Mesendoderm (in vitro differentiated cells): Measurements from ENCODE around the gene NDST1.
"Not testable (repeated sequence)": the region's sequence is repeated elsewhere in the genome, so short reads cannot be mapped to it uniquely, and the experiment has no call there.

Source experiments
- DNase-seq: peaks from one replicate; pipeline ENCODE4 v3.0.0; 2013
- H2AK5ac ChIP-seq: 2 replicates; pipeline ENCODE4 v1.6.1; 2013; ENCODE audit warnings: low read length, inconsistent platforms
- H2BK120ac ChIP-seq: 2 replicates; pipeline ENCODE4 v1.6.1; 2013; ENCODE audit warnings: low read depth, mild to moderate bottlenecking, low read length, moderate library complexity, mixed read lengths
- H2BK15ac ChIP-seq: replicated peaks from 2 replicates; pipeline ENCODE4 v1.6.1; 2013; ENCODE audit warnings: low read depth, mild to moderate bottlenecking, moderate library complexity
- H2BK5ac ChIP-seq: 2 replicates; pipeline ENCODE4 v1.6.1; 2013; ENCODE audit warnings: low read length, inconsistent platforms
- H3K18ac ChIP-seq: 2 replicates; pipeline ENCODE4 v1.6.1; 2013; ENCODE audit warnings: mild to moderate bottlenecking, low read length, mixed read lengths
- H3K23ac ChIP-seq: one replicate; pipeline ENCODE4 v1.6.1; 2013; ENCODE audit warnings: low read length
- H3K27ac ChIP-seq: 2 replicates; pipeline ENCODE4 v1.5.1; 2013; ENCODE audit warnings: low read depth, mild to moderate bottlenecking, inconsistent platforms, low read length, moderate library complexity
- H3K27me3 ChIP-seq: 2 replicates; pipeline ENCODE4 v1.6.1; 2013; ENCODE audit warnings: low read length, control low read depth, mild to moderate bottlenecking, inconsistent platforms; ENCODE audit not compliant: insufficient read depth, poor library complexity
- H3K36me3 ChIP-seq: 2 replicates; pipeline ENCODE4 v1.6.1; 2013; ENCODE audit warnings: low read length, inconsistent platforms; ENCODE audit not compliant: control insufficient read depth, insufficient read depth
- H3K4ac ChIP-seq: one replicate; pipeline ENCODE4 v1.6.1; 2013; ENCODE audit warnings: low read depth, mild to moderate bottlenecking, low read length, moderate library complexity
- H3K4me1 ChIP-seq: 2 replicates; pipeline ENCODE4 v1.6.1; 2013; ENCODE audit warnings: low read depth, low read length, inconsistent platforms; ENCODE audit not compliant: control insufficient read depth
- H3K4me2 ChIP-seq: 2 replicates; pipeline ENCODE4 v1.6.1; 2013; ENCODE audit warnings: low read length
- H3K4me3 ChIP-seq: 2 replicates; pipeline ENCODE4 v1.5.1; 2013; ENCODE audit warnings: mild to moderate bottlenecking, low read length
- H3K56ac ChIP-seq: one replicate; pipeline ENCODE4 v1.6.1; 2013; ENCODE audit warnings: low read length
- H3K79me1 ChIP-seq: 2 replicates; pipeline ENCODE4 v1.6.1; 2013; ENCODE audit warnings: low read length, inconsistent platforms
- H3K79me2 ChIP-seq: 2 replicates; pipeline ENCODE4 v1.6.1; 2013; ENCODE audit warnings: mild to moderate bottlenecking, low read length; ENCODE audit not compliant: control insufficient read depth, insufficient read depth
- H3K9ac ChIP-seq: 2 replicates; pipeline ENCODE4 v1.6.1; 2013; ENCODE audit warnings: low read length, inconsistent platforms
- H4K5ac ChIP-seq: one replicate; pipeline ENCODE4 v1.6.1; 2013; ENCODE audit warnings: low read length
- H4K8ac ChIP-seq: one replicate; pipeline ENCODE4 v1.6.1; 2013; ENCODE audit warnings: low read depth, mild to moderate bottlenecking, control low read depth, low read length, moderate library complexity
- WGBS: extraction: QIAGEN DNeasy Blood & Tissue Kit; methylation state at CpG from one replicate; pipeline ENCODE4 v1.1.7; 2013; ENCODE audit warnings: low lambda C conversion rate, missing lambda C conversion rate; ENCODE audit not compliant: insufficient coverage; ENCODE audit errors: extremely low coverage; 5-methylcytosine and 5-hydroxymethylcytosine counted together

Gene NDST1

GRCh38 chr5:150465927-150466326, 42.0 kb upstream of the NDST1 start:
- no peaks in the 10 kb centered on the region for H3K79me1 ChIP-seq
- peaks cover 9% of the 10 kb centered on the region for H3K4me1 ChIP-seq
- no CpG with 5 or more reads among the region's 8 CpGs for WGBS
- H3K27me3 ChIP-seq, result no peaks in the 10 kb centered on the region
- H3K36me3 ChIP-seq, result no peaks in the 10 kb centered on the region
- H3K79me2 ChIP-seq, result no peaks in the 10 kb centered on the region
- H3K9ac ChIP-seq, result no peak overlapping the region
- peak overlapping the region; percentile 60 for H3K56ac ChIP-seq
- no peak overlapping the region for H2BK120ac ChIP-seq
- no peak overlapping the region for H4K8ac ChIP-seq
- H3K23ac ChIP-seq, result no peak overlapping the region
- H3K18ac ChIP-seq, result no peak overlapping the region
- H3K4ac ChIP-seq, result no peak overlapping the region
- no peak overlapping the region for H3K27ac ChIP-seq
- no peak overlapping the region for H3K4me3 ChIP-seq
- no peak overlapping the region for H2BK15ac ChIP-seq
- DNase-seq, result no peak
- H3K4me2 ChIP-seq, result no peak overlapping the region
- H4K5ac ChIP-seq, result no peak overlapping the region
- H2AK5ac ChIP-seq, result peak overlapping the region; percentile 9
- H2BK5ac ChIP-seq, result no peak overlapping the region

GRCh38 chr5:150468206-150468605, 39.7 kb upstream of the NDST1 start:
- no peak overlapping the region for H2BK120ac ChIP-seq
- H3K56ac ChIP-seq, result no peak overlapping the region
- H3K23ac ChIP-seq, result no peak overlapping the region
- no peaks in the 10 kb centered on the region for H3K79me2 ChIP-seq
- H3K79me1 ChIP-seq, result no peaks in the 10 kb centered on the region
- no CpG with 5 or more reads among the region's 4 CpGs for WGBS
- H2BK15ac ChIP-seq, result no peak overlapping the region
- H3K9ac ChIP-seq, result no peak overlapping the region
- DNase-seq, result no peak
- no peak overlapping the region for H2AK5ac ChIP-seq
- no peak overlapping the region for H3K18ac ChIP-seq
- H3K4me3 ChIP-seq, result no peak overlapping the region
- no peaks in the 10 kb centered on the region for H3K36me3 ChIP-seq
- H4K8ac ChIP-seq, result no peak overlapping the region
- no peak overlapping the region for H3K4ac ChIP-seq
- no peak overlapping the region for H2BK5ac ChIP-seq
- no peak overlapping the region for H4K5ac ChIP-seq
- H3K27me3 ChIP-seq, result no peaks in the 10 kb centered on the region
- no peak overlapping the region for H3K27ac ChIP-seq
- peaks cover 2% of the 10 kb centered on the region for H3K4me1 ChIP-seq
- no peak overlapping the region for H3K4me2 ChIP-seq

GRCh38 chr5:150469718-150470469, 38.0 kb upstream of the NDST1 start:
- Histone ChIP-seq H3K79me2 (no peaks in the 10 kb centered on the region), H2BK5ac (no peak overlapping the region), H3K4me2 (no peak overlapping the region), H4K8ac (no peak overlapping the region), H3K4me3 (no peak overlapping the region), H2BK120ac (no peak overlapping the region), H3K36me3 (no peaks in the 10 kb centered on the region), H3K27ac (no peak overlapping the region), H3K9ac (no peak overlapping the region), H3K27me3 (no peaks in the 10 kb centered on the region), H3K4me1 (no peaks in the 10 kb centered on the region), H3K23ac (no peak overlapping the region), H3K4ac (no peak overlapping the region), H3K56ac (no peak overlapping the region), H4K5ac (no peak overlapping the region), H3K79me1 (no peaks in the 10 kb centered on the region), H3K18ac (no peak overlapping the region), H2BK15ac (no peak overlapping the region), H2AK5ac (no peak overlapping the region)
- no CpG with 5 or more reads among the region's 6 CpGs for WGBS
- peak; percentile 67 for DNase-seq

- no peak overlapping the region for H2BK120ac ChIP-seq
Measured at GRCh38 chr5:150473673-150474358, 34.1 kb upstream of the NDST1 start.

GRCh38 chr5:150476568-150476967, 31.4 kb upstream of the NDST1 start:
- not testable (repeated sequence) for H3K4me1 ChIP-seq, H4K8ac ChIP-seq, H3K18ac ChIP-seq, H3K9ac ChIP-seq, H3K23ac ChIP-seq, H3K79me1 ChIP-seq, H3K27me3 ChIP-seq, H3K27ac ChIP-seq, H3K4me3 ChIP-seq, H3K56ac ChIP-seq, H4K5ac ChIP-seq, H3K4me2 ChIP-seq, DNase-seq, H3K79me2 ChIP-seq, H2BK15ac ChIP-seq, H2BK120ac ChIP-seq, H2BK5ac ChIP-seq, H3K36me3 ChIP-seq
- H2AK5ac ChIP-seq, result peak overlapping the region; percentile 22
- WGBS, result no CpG with 5 or more reads among the region's 6 CpGs
- peak overlapping the region; percentile 1 for H3K4ac ChIP-seq

More at GRCh38 chr5:150473673-150474358, 34.1 kb upstream of the NDST1 start:
- no peaks in the 10 kb centered on the region for H3K79me2 ChIP-seq
- H3K4me3 ChIP-seq, result no peak overlapping the region
- WGBS, result no CpG with 5 or more reads among the region's 12 CpGs
- no peak overlapping the region for H4K5ac ChIP-seq
- no peak overlapping the region for H4K8ac ChIP-seq
- no peaks in the 10 kb centered on the region for H3K27me3 ChIP-seq
- no peak overlapping the region for H2AK5ac ChIP-seq
- H2BK5ac ChIP-seq, result peak overlapping the region; percentile 59
- H3K9ac ChIP-seq, result peak overlapping the region; percentile 27
- peak overlapping the region; percentile 44 for H3K56ac ChIP-seq
- H2BK15ac ChIP-seq, result no peak overlapping the region
- H3K79me1 ChIP-seq, result no peaks in the 10 kb centered on the region
- no peaks in the 10 kb centered on the region for H3K4me1 ChIP-seq
- H3K18ac ChIP-seq, result no peak overlapping the region
- no peaks in the 10 kb centered on the region for H3K36me3 ChIP-seq
- peak overlapping the region; percentile 66 for H3K23ac ChIP-seq
- peak overlapping the region; percentile 63 for H3K27ac ChIP-seq
- H3K4ac ChIP-seq, result no peak overlapping the region
- peak; percentile 99 for DNase-seq
- no peak overlapping the region for H3K4me2 ChIP-seq
